IMR-90 (cell line): ENCODE measurements around the gene EFS. TPM values are rescaled to one million over a fixed set of nuclear protein-coding genes. Genes with fewer than 3 reads are reported as not detected.
"Not testable (repeated sequence)": the region's sequence is repeated elsewhere in the genome, so short reads cannot be mapped to it uniquely, and the experiment has no call there.

Experiments used
- ATAC-seq: fragments of 200-7000 bp; cut with Tn5 transposase; 2 replicates; pipeline ENCODE4 v1.9.1; 2020; ENCODE audit warnings: low read depth, mild to moderate bottlenecking, moderate library complexity
- BruUV-seq: library from RNA; stranded (reverse); fragments of 400-500 nt; replicated peaks from 2 replicates; lab custom pipeline; 2021; lab: Mats Ljungman, UMichigan
- CTCF ChIA-PET: fragments of 300-600 bp; formaldehyde crosslinking; extraction: SDS; loops from one replicate; lab custom pipeline; 2021; ENCODE audit warnings: antibody characterized with exemption; lab: Yijun Ruan, JAX
- POLR2A ChIA-PET: fragments of 300-600 bp; sonication (Branson Sonifier 250); formaldehyde crosslinking; loops from one replicate; lab custom pipeline; 2022; ENCODE audit warnings: antibody characterized with exemption; ENCODE audit not compliant: unreplicated experiment; lab: Charles Lee
- DNase-seq: peaks from one replicate; pipeline ENCODE4 v3.0.0; 2013
- H2AFZ ChIP-seq: replicated peaks from 2 replicates; pipeline ENCODE3; 2013; ENCODE audit warnings: low read length, mild to moderate bottlenecking; ENCODE audit not compliant: poor library complexity
- H2AK5ac ChIP-seq: 2 replicates; pipeline ENCODE4 v1.6.1; 2013; ENCODE audit warnings: low read depth, low read length, inconsistent platforms
- H2AK9ac ChIP-seq: replicated peaks from 2 replicates; pipeline ENCODE3; 2013; ENCODE audit warnings: mild to moderate bottlenecking, low read depth, low read length, moderate library complexity; ENCODE audit not compliant: poor library complexity
- H2BK120ac ChIP-seq: 2 replicates; pipeline ENCODE4 v1.6.1; 2013; ENCODE audit warnings: low read depth, low read length, inconsistent platforms
- H2BK15ac ChIP-seq: 3 replicates; pipeline ENCODE4 v1.6.1; 2013; ENCODE audit warnings: low read depth, low read length, inconsistent platforms
- H2BK20ac ChIP-seq: 2 replicates; pipeline ENCODE4 v1.6.1; 2013; ENCODE audit warnings: low read depth, mild to moderate bottlenecking, inconsistent platforms, low read length, moderate library complexity
- H2BK5ac ChIP-seq: 2 replicates; pipeline ENCODE4 v1.6.1; 2013; ENCODE audit warnings: mild to moderate bottlenecking, low read depth, low read length, inconsistent platforms; ENCODE audit not compliant: poor library complexity, severe bottlenecking
- H3K14ac ChIP-seq: replicated peaks from 2 replicates; pipeline ENCODE4 v1.6.1; 2013; ENCODE audit warnings: low read depth, low read length, inconsistent platforms
- H3K18ac ChIP-seq: 2 replicates; pipeline ENCODE4 v1.6.1; 2013; ENCODE audit warnings: low read depth, low read length, control low read depth
- H3K23ac ChIP-seq: 2 replicates; pipeline ENCODE4 v1.6.1; 2013; ENCODE audit warnings: low read depth, low read length, inconsistent platforms
- H3K27ac ChIP-seq: 2 replicates; pipeline ENCODE4 v1.5.1; 2013; ENCODE audit warnings: mild to moderate bottlenecking, control low read depth, low read length; ENCODE audit not compliant: insufficient read depth
- H3K27me3 ChIP-seq: 2 replicates; pipeline ENCODE4 v1.6.1; 2013; ENCODE audit warnings: low read length; ENCODE audit not compliant: control insufficient read depth, insufficient read depth
- H3K36me3 ChIP-seq: 2 replicates; pipeline ENCODE4 v1.6.1; 2013; ENCODE audit warnings: low read length, mixed read lengths; ENCODE audit not compliant: control insufficient read depth, insufficient read depth
- H3K4ac ChIP-seq: 2 replicates; pipeline ENCODE4 v1.6.1; 2013; ENCODE audit warnings: low read depth, low read length, inconsistent platforms
- H3K4me1 ChIP-seq: 2 replicates; pipeline ENCODE4 v1.6.1; 2013; ENCODE audit warnings: low read length, mixed read lengths; ENCODE audit not compliant: control insufficient read depth, insufficient read depth
- H3K4me2 ChIP-seq: 2 replicates; pipeline ENCODE4 v1.6.1; 2013; ENCODE audit warnings: low read depth, mild to moderate bottlenecking, control low read depth, low read length, moderate library complexity
- H3K4me3 ChIP-seq: 2 replicates; pipeline ENCODE4 v1.5.1; 2013; ENCODE audit warnings: low read depth, mild to moderate bottlenecking, control low read depth, low read length, moderate library complexity; ENCODE audit not compliant: insufficient read depth
- H3K56ac ChIP-seq: 2 replicates; pipeline ENCODE4 v1.6.1; 2013; ENCODE audit warnings: low read length, inconsistent platforms; ENCODE audit not compliant: insufficient read depth; ENCODE audit errors: extremely low read depth
- H3K79me1 ChIP-seq, 2 experiments: 2 replicates each; pipeline ENCODE4 v1.6.1; 2013; ENCODE audit warnings: low read length in 2 of 2, inconsistent platforms in 1 of 2, low read depth in 1 of 2
- H3K9ac ChIP-seq: 2 replicates; pipeline ENCODE4 v1.6.1; 2013; ENCODE audit warnings: low read depth, low read length, control low read depth
- H3K9me1 ChIP-seq: 2 replicates; pipeline ENCODE4 v1.6.1; 2013; ENCODE audit warnings: low read length, inconsistent platforms; ENCODE audit not compliant: insufficient read depth
- H3K9me3 ChIP-seq: 2 replicates; pipeline ENCODE4 v1.6.1; 2013; ENCODE audit warnings: low read length; ENCODE audit not compliant: control insufficient read depth, insufficient read depth
- H4K20me1 ChIP-seq: 2 replicates; pipeline ENCODE4 v1.6.1; 2013; ENCODE audit warnings: low read length, inconsistent platforms; ENCODE audit not compliant: insufficient read depth
- H4K5ac ChIP-seq: 2 replicates; pipeline ENCODE4 v1.6.1; 2013; ENCODE audit warnings: mild to moderate bottlenecking, low read depth, low read length, control low read depth
- H4K8ac ChIP-seq, 2 experiments: 2 replicates each; pipeline ENCODE4 v1.6.1; 2013; ENCODE audit warnings: low read depth in 2 of 2, low read length in 2 of 2, control low read depth in 1 of 2, inconsistent platforms in 1 of 2
- H4K91ac ChIP-seq: 2 replicates; pipeline ENCODE4 v1.6.1; 2013; ENCODE audit warnings: low read depth, low read length, inconsistent platforms; ENCODE audit not compliant: insufficient read depth
- FOS ChIP-seq: fragments of 150-350 bp; IDR thresholded peaks from 2 replicates; pipeline ENCODE4 v1.6.1; 2016; ENCODE audit warnings: low read depth, low read length
- MAFK ChIP-seq: IDR thresholded peaks from 2 replicates; pipeline ENCODE4 v1.6.1; 2012; ENCODE audit warnings: low read depth, low read length, improper control_type of control experiment
- NFE2L2 ChIP-seq: fragments of 150-350 bp; IDR thresholded peaks from 2 replicates; pipeline ENCODE4 v1.6.1; 2016; ENCODE audit warnings: low read depth, mild to moderate bottlenecking, low read length
- POLR2A ChIP-seq: IDR thresholded peaks from 2 replicates; pipeline ENCODE4 v1.6.1; 2012; ENCODE audit warnings: mild to moderate bottlenecking, low read depth, low read length
- WGBS, 2 experiments: methylation state at CpG; one replicate each; pipeline versions ENCODE4 v1.1.5 to v1.1.7; 2013; ENCODE audit warnings: missing lambda C conversion rate in 2 of 2; ENCODE audit not compliant: insufficient read length in 1 of 2; ENCODE audit errors: extremely low coverage in 2 of 2; 5-methylcytosine and 5-hydroxymethylcytosine counted together
- dilution Hi-C: fragments of 300-500 bp; cut with HindIII; formaldehyde crosslinking; loops from one replicate; pipeline ENCODE4 v1.14.3; 2018; ENCODE audit warnings: low sequenced_read_pairs; ENCODE audit not compliant: unreplicated experiment
- in situ Hi-C: fragments of 300-500 bp; cut with MboI; formaldehyde crosslinking; loops from 3 replicates; pipeline ENCODE4 v1.14.3; 2019; ENCODE audit warnings: low sequenced_read_pairs, inconsistent platforms, mixed read lengths
- intact Hi-C: fragments of 100-400 bp; cut with micrococcal nuclease; formaldehyde crosslinking; loops from 2 replicates; pipeline ENCODE4 v1.10.0; 2022
- polyA plus RNA-seq, 3 experiments: library from polyadenylated mRNA; depleted of rRNA; stranded (reverse); fragments of >200 nt; gene quantifications; 2 replicates each; pipeline ENCODE4 v1.2.3, GENCODE V29; 2012; ENCODE audit warnings: low replicate concordance in 1 of 3
- total RNA-seq: library from RNA; depleted of rRNA; stranded (reverse); fragments of >200 nt; gene quantifications from 2 replicates; pipeline ENCODE4 v1.2.3, GENCODE V29; 2012

The EFS gene
- total and polyA plus RNA-seq, 2 of the 4 experiments (the other 2 are of a cell fraction), result 2.2 to 11.6 TPM

- no TSS peak for BruUV-seq
- no peak overlapping the region for H3K4ac ChIP-seq
- H3K14ac ChIP-seq, result no peak overlapping the region
- H3K9ac ChIP-seq, result no peak overlapping the region
- peaks cover 40% of the 10 kb centered on the region for H3K27me3 ChIP-seq
- H2AFZ ChIP-seq, result no peak overlapping the region
- no peak for TF ChIP-seq MAFK
- TF ChIP-seq POLR2A, result no peak
- TF ChIP-seq FOS, result no peak
- TF ChIP-seq NFE2L2, result no peak
- no peak overlapping the region for H2AK5ac ChIP-seq
- H3K4me2 ChIP-seq, result no peak overlapping the region
- H3K4me3 ChIP-seq, result no peak overlapping the region
- no peaks in the 10 kb centered on the region for H3K9me1 ChIP-seq
- no peaks in the 10 kb centered on the region for H3K36me3 ChIP-seq
- in situ Hi-C loops (no loop called here), intact Hi-C loops (no loop called here), dilution Hi-C loops (no loop called here)
- H3K9me3 ChIP-seq, result no peaks in the 10 kb centered on the region
- no peak overlapping the region for H3K23ac ChIP-seq
- no peak overlapping the region for H2BK120ac ChIP-seq
- H2BK15ac ChIP-seq, result no peak overlapping the region
- H3K18ac ChIP-seq, result no peak overlapping the region
- H4K5ac ChIP-seq, result no peak overlapping the region
- POLR2A ChIA-PET, result no interaction called here
- no CpG with 5 or more reads among the region's 1 CpG for WGBS, 2 experiments
- no peak overlapping the region for H4K8ac ChIP-seq
- no peak overlapping the region for H3K27ac ChIP-seq
- DNase-seq, result no peak
- no peak overlapping the region for H2BK20ac ChIP-seq
- H3K4me1 ChIP-seq, result no peaks in the 10 kb centered on the region
- no peak overlapping the region for H3K56ac ChIP-seq
- H2BK5ac ChIP-seq, result no peak overlapping the region
- no peak for ATAC-seq
- H2AK9ac ChIP-seq, result no peak overlapping the region
- CTCF ChIA-PET, result interaction anchor here (1.2 kb wide), 1 partner anchor 8 kb away, joined by 3 read pairs; no protein-coding TSS in a partner anchor
- no peak overlapping the region for H4K91ac ChIP-seq
- no peaks in the 10 kb centered on the region for H3K79me1 ChIP-seq
- H4K20me1 ChIP-seq, result no peaks in the 10 kb centered on the region
Observed at GRCh38 chr14:23386999-23387398, 22.0 kb upstream of the EFS start.

GRCh38 chr14:23386266-23386657 lies 21.3 kb upstream of the EFS start:
- H3K4me2 ChIP-seq, H3K56ac ChIP-seq, H3K9me1 ChIP-seq, H3K4me3 ChIP-seq, H2BK120ac ChIP-seq, H3K14ac ChIP-seq, in situ Hi-C loops, H4K8ac ChIP-seq, H3K23ac ChIP-seq, H3K9ac ChIP-seq, H3K9me3 ChIP-seq, ATAC-seq, POLR2A ChIA-PET, H4K5ac ChIP-seq, H4K20me1 ChIP-seq, H4K91ac ChIP-seq, BruUV-seq, H3K4me1 ChIP-seq, H2BK15ac ChIP-seq, H2BK20ac ChIP-seq, H2BK5ac ChIP-seq, dilution Hi-C loops, H2AK5ac ChIP-seq, H2AFZ ChIP-seq, DNase-seq, H3K18ac ChIP-seq, H3K79me1 ChIP-seq, H3K36me3 ChIP-seq, H3K4ac ChIP-seq, H2AK9ac ChIP-seq, H3K27ac ChIP-seq, intact Hi-C loops: not testable (repeated sequence)
- WGBS, 2 experiments, result 71% methylated on average over 2 of the region's 17 CpGs; no CpG with 5 or more reads in 1 of the 2 experiments
- H3K27me3 ChIP-seq, result peaks cover 42% of the 10 kb centered on the region
- CTCF ChIA-PET, result interaction anchor here (1.2 kb wide), 1 partner anchor 9 kb away, joined by 3 read pairs; no protein-coding TSS in a partner anchor
